Keratinocyte (primary cell): ENCODE data around the gene TBL1Y. TPM values are rescaled to one million over a fixed set of nuclear protein-coding genes. Genes with fewer than 3 reads are reported as not detected.

Experiments
- DNase-seq: peaks from one replicate; pipeline ENCODE4 v3.0.0-alpha.2; 2011; ENCODE audit warnings: low read depth, missing footprints, low spot score
- FAIRE-seq: peaks from 2 replicates; lab custom pipeline; 2011; peaks lifted over from hg19 to GRCh38; lab: Jason Lieb, UNC
- H2AFZ ChIP-seq: 2 replicates; pipeline ENCODE4 v1.6.0; 2012; ENCODE audit warnings: low read length, control low read depth, inconsistent platforms; ENCODE audit not compliant: control insufficient read depth
- H3K27ac ChIP-seq: 2 replicates; pipeline ENCODE4 v1.5.1; 2011; ENCODE audit warnings: low read length; ENCODE audit not compliant: control insufficient read depth, insufficient read depth
- H3K27me3 ChIP-seq: 3 replicates; pipeline ENCODE4 v1.6.0; 2011; ENCODE audit warnings: low read length; ENCODE audit not compliant: control insufficient read depth, insufficient read depth; ENCODE audit errors: extremely low read depth
- H3K36me3 ChIP-seq, 2 experiments: 2 replicates in 1 of 2; 3 replicates in 1 of 2; pipeline ENCODE4 v1.5.1; 2011; ENCODE audit warnings: low read length in 2 of 2, mild to moderate bottlenecking in 1 of 2; ENCODE audit not compliant: control insufficient read depth in 2 of 2, insufficient read depth in 2 of 2; ENCODE audit errors: extremely low read depth in 1 of 2
- H3K4me1 ChIP-seq: 3 replicates; pipeline ENCODE4 v1.5.1; 2011; ENCODE audit warnings: low read length; ENCODE audit not compliant: control insufficient read depth, insufficient read depth; ENCODE audit errors: extremely low read depth
- H3K4me2 ChIP-seq: 3 replicates; pipeline ENCODE4 v1.6.0; 2011; ENCODE audit warnings: low read depth, low read length; ENCODE audit not compliant: control insufficient read depth, insufficient read depth; ENCODE audit errors: extremely low read depth
- H3K4me3 ChIP-seq, 3 experiments: fragments of 200-600 bp in 1 of 3; sonication (generic) in 1 of 3; 2 replicates in 2 of 3; 3 replicates in 1 of 3; pipeline ENCODE4 v1.5.1; 2011 to 2016; ENCODE audit warnings: low read length in 3 of 3, mild to moderate bottlenecking in 3 of 3, control low read depth in 2 of 3, inconsistent platforms in 1 of 3, low read depth in 1 of 3, mixed read lengths in 1 of 3, mixed run types in 1 of 3, moderate library complexity in 1 of 3; ENCODE audit not compliant: control insufficient read depth in 2 of 3, insufficient read depth in 2 of 3; ENCODE audit errors: extremely low read depth in 1 of 3
- H3K79me2 ChIP-seq: 2 replicates; pipeline ENCODE4 v1.6.0; 2012; ENCODE audit warnings: low read length; ENCODE audit not compliant: control insufficient read depth, insufficient read depth
- H3K9ac ChIP-seq: 3 replicates; pipeline ENCODE4 v1.6.0; 2011; ENCODE audit warnings: low read length; ENCODE audit not compliant: control insufficient read depth, insufficient read depth; ENCODE audit errors: extremely low read depth
- H3K9me1 ChIP-seq: 3 replicates; pipeline ENCODE4 v1.6.0; 2011; ENCODE audit warnings: low read length; ENCODE audit not compliant: control insufficient read depth, insufficient read depth; ENCODE audit errors: extremely low read depth
- H3K9me3 ChIP-seq: 2 replicates; pipeline ENCODE4 v1.5.1; 2012; ENCODE audit warnings: low read depth, low read length; ENCODE audit not compliant: control insufficient read depth
- H4K20me1 ChIP-seq: 3 replicates; pipeline ENCODE4 v1.6.0; 2011; ENCODE audit warnings: low read length; ENCODE audit not compliant: control insufficient read depth, insufficient read depth; ENCODE audit errors: extremely low read depth
- CTCF ChIP-seq, 3 experiments: IDR thresholded peaks in 1 of 3; conservative IDR thresholded peaks in 1 of 3; optimal IDR thresholded peaks in 1 of 3; 2 replicates in 2 of 3; 3 replicates in 1 of 3; pipeline versions ENCODE3 to v1.5.1; 2011; ENCODE audit warnings: low read length in 3 of 3, mild to moderate bottlenecking in 3 of 3, moderate library complexity in 2 of 3, control low read depth in 1 of 3, inconsistent platforms in 1 of 3; ENCODE audit not compliant: insufficient read depth in 2 of 3; ENCODE audit errors: extremely low read depth in 1 of 3
- EZH2 ChIP-seq: IDR thresholded peaks from one replicate; pipeline ENCODE4 v1.6.1; 2012; ENCODE audit warnings: inconsistent platforms, mild to moderate bottlenecking, low read length, moderate library complexity
- dilution Hi-C: fragments of 300-500 bp; cut with MboI; formaldehyde crosslinking; loops from one replicate; pipeline ENCODE4 v1.7.0; 2020; ENCODE audit warnings: low sequenced_read_pairs; ENCODE audit not compliant: extremely low pct_ligation_motif_present
- polyA plus RNA-seq, 5 experiments: library from polyadenylated mRNA; depleted of rRNA in 3 of 5; stranded (reverse) in 3 of 5; stranded (forward) in 1 of 5; unstranded in 1 of 5; fragments of >200 nt; gene quantifications; 1 replicate in 1 of 5; 2 replicates in 3 of 5; 3 replicates in 1 of 5; pipeline versions ENCODE4 v1.2.1 to v1.2.3, GENCODE V29; 2011 to 2012; ENCODE audit warnings: missing spikeins in 2 of 5, low read depth in 1 of 5, low replicate concordance in 1 of 5

TBL1Y gene
- polyA plus RNA-seq, 1 donor (not counting 4 experiments of a cell fraction or from before 2014, with no cell fraction given): not detected

DNA sequence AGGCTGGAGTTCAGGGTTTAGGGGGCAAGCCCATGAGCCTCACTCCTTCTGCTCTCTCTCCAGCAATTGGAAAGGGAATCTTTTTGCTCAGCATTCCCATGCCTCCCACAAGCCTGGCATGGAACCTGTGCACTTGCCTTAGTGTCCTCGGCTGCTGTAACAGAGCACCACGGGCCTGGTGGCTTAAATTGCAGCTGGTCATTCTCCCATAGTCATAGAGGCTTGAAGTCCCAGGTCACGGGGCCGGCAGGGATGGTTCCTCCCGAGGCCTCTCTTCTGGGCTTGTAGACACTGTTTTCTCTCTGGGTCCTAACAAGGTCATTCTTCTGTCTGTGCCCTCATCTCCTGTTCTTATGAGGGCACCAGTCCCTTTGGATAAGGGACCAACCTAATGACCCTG, 57.2 kb downstream of the TBL1Y start:
- H3K9me3 ChIP-seq: no peaks in the 10 kb centered on the region
- H3K4me2 ChIP-seq: no peak overlapping the region
- no peak overlapping the region for H3K4me3 ChIP-seq
- no peaks in the 10 kb centered on the region for H3K9me1 ChIP-seq
- H2AFZ ChIP-seq: no peak overlapping the region
- FAIRE-seq: no peak
- DNase-seq: no peak
- H3K4me1 ChIP-seq: no peaks in the 10 kb centered on the region
- dilution Hi-C loops: no loop called here
- H3K36me3 ChIP-seq: no peaks in the 10 kb centered on the region
- H3K9ac ChIP-seq: no peak overlapping the region
- no peaks in the 10 kb centered on the region for H3K27me3 ChIP-seq
- H4K20me1 ChIP-seq: no peaks in the 10 kb centered on the region
- TF ChIP-seq EZH2 (no peak), CTCF (optimal IDR thresholded peaks at IDR 0.05 in 1 of 3, IDR thresholded peaks at IDR 0.05 in 1 of 3, conservative IDR thresholded peaks at IDR 0.05 in 1 of 3; ENCODE audit: extremely low read depth in 1 of 3, insufficient read depth in 2 of 3, low read length in 3 of 3) (no peak)
- no peak overlapping the region for H3K27ac ChIP-seq
- no peaks in the 10 kb centered on the region for H3K79me2 ChIP-seq

- Histone ChIP-seq H3K36me3 (no peaks in the 10 kb centered on the region), H3K4me3 (no peak overlapping the region), H3K27me3 (no peaks in the 10 kb centered on the region), H3K4me1 (no peaks in the 10 kb centered on the region), H4K20me1 (no peaks in the 10 kb centered on the region), H3K9me1 (no peaks in the 10 kb centered on the region), H3K9me3 (no peaks in the 10 kb centered on the region), H2AFZ (no peak overlapping the region), H3K9ac (no peak overlapping the region), H3K27ac (no peak overlapping the region), H3K4me2 (no peak overlapping the region), H3K79me2 (no peaks in the 10 kb centered on the region)
- DNase-seq (no peak), FAIRE-seq (no peak)
- dilution Hi-C loops: no loop called here
- TF ChIP-seq EZH2: no peak
- no peak for TF ChIP-seq CTCF (optimal IDR thresholded peaks at IDR 0.05 in 1 of 3, IDR thresholded peaks at IDR 0.05 in 1 of 3, conservative IDR thresholded peaks at IDR 0.05 in 1 of 3; ENCODE audit: extremely low read depth in 1 of 3, insufficient read depth in 2 of 3, low read length in 3 of 3)
Measured at GRCh38 chrY:6968191-6968590, 57.7 kb downstream of the TBL1Y start.
